H1 (cell line): ENCODE measurements around the gene DDHD1. TPM values are rescaled to one million over a fixed set of nuclear protein-coding genes. Genes with fewer than 3 reads are reported as not detected.

Source experiments
- GTF2F1 ChIP-seq: IDR thresholded peaks from 2 replicates; pipeline ENCODE4 v1.6.1; 2012; ENCODE audit warnings: low read depth, low read length, improper control_type of control experiment, borderline replicate concordance
- NANOG ChIP-seq: IDR thresholded peaks from 2 replicates; pipeline ENCODE4 v1.6.1; 2011; ENCODE audit warnings: low read length, low read depth, mild to moderate bottlenecking, inconsistent platforms; ENCODE audit not compliant: insufficient read depth, poor library complexity, severe bottlenecking
- polyA plus RNA-seq, 7 experiments: library from polyadenylated mRNA; depleted of rRNA in 3 of 7; stranded (reverse) in 5 of 7; unstranded in 2 of 7; fragments of >200 nt in 5 of 7; fragments of 200-250 nt in 2 of 7; gene quantifications; 1 replicate in 5 of 7; 2 replicates in 1 of 7; 4 replicates in 1 of 7; pipeline versions ENCODE4 v1.2.1 to v1.2.3, GENCODE V29; 2011 to 2013; ENCODE audit warnings: missing spikeins in 2 of 7, mixed read lengths in 2 of 7
- total RNA-seq: library from RNA; stranded (reverse); fragmentation: NEBNext Ultra II Directional; extraction: Animal tissue kit (Norgen Biotek cat#: 25700); gene quantifications from 2 replicates; pipeline ENCODE4 v1.2.1, GENCODE V29; 2021

The DDHD1 gene
- total and polyA plus RNA-seq, 2 of the 8 experiments (the other 6 are each of a cell fraction or from before 2014, with no cell fraction given) = 3.6 to 16.0 TPM

GRCh38 chr14:53048631-53049030 is 104.5 kb downstream of the DDHD1 start (continued):
- TF ChIP-seq GTF2F1 = no peak
- TF ChIP-seq NANOG = no peak
